GM19043 (cell line): ENCODE measurements around the gene UBTF.
"Not testable (repeated sequence)": the region's sequence is repeated elsewhere in the genome, so short reads cannot be mapped to it uniquely, and the experiment has no call there.

Experiments
- ATAC-seq: cut with Tn5 transposase; IDR thresholded peaks from one replicate; pipeline ENCODE4 v1.9.1; 2021; ENCODE audit warnings: low read depth; ENCODE audit not compliant: unreplicated experiment

Gene UBTF

GRCh38 chr17:44247876-44248736, 28.6 kb upstream of the UBTF start:
- no peak for ATAC-seq

- ATAC-seq, result no peak
These were observed 28.0 kb upstream of the UBTF start for GRCh38 chr17:44247440-44247841.

GRCh38 chr17:44241106-44241624, 21.7 kb upstream of the UBTF start:
- no peak for ATAC-seq

DNA sequence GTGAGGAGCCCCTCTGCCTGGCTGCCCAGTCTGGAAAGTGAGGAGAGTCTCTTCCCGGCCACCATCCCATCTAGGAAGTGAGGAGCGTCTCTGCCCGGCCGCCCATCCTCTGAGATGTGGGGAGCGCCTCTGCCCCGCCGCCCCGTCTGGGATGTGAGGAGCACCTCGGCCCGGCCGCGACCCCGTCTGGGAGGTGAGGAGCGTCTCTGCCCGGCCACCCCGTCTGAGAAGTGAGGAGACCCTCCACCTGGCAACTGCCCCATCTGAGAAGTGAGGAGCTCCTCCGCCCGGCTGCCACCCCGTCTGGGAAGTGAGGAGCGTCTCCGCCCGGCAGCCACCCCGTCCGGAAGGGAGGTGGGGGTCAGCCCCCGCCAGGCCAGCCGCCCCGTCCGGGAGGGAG, 18.4 kb upstream of the UBTF start:
- ATAC-seq, result not testable (repeated sequence)

- no peak for ATAC-seq
These were observed 17.0 kb upstream of the UBTF start for GRCh38 chr17:44236444-44236991.

DNA sequence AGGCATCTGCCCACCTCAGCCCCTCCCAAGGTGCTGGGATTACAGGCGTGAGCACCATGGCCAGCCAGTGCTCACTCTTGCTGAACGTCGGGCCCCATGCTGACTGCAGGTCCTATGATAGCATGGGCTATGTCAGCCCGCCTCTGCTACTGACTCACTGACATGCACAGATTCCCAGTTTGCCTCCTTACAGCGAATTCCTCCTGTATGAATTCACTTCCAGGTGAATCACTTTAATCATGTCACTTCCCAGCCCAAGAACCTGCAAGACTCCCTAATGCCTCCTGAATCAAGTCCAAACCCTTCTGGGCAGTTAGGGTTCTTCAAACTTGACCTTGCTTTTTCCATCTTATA, 16.1 kb upstream of the UBTF start:
- ATAC-seq, result no peak

GRCh38 chr17:44233582-44233981, 14.1 kb upstream of the UBTF start:
- ATAC-seq, result no peak

DNA sequence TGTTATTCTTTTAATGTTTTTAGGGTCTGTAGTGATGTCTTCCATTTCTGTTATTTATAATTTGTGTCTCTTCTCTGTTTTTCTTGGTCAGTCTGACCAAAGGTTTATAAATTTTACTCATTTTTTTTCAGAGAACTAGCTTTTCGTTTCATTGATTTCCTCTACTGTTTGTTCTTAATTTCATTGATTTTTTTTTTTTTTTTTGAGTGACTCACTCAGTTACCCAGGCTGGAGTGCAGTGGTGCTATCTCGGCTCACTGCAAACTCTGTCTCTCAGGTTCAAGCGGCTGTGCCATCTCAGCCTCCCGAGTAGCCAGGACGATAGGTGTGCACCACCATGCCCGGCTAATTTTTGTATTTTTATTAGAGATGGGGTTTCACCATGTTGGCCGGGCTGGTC, 12.6 kb upstream of the UBTF start:
- ATAC-seq, result no peak

DNA sequence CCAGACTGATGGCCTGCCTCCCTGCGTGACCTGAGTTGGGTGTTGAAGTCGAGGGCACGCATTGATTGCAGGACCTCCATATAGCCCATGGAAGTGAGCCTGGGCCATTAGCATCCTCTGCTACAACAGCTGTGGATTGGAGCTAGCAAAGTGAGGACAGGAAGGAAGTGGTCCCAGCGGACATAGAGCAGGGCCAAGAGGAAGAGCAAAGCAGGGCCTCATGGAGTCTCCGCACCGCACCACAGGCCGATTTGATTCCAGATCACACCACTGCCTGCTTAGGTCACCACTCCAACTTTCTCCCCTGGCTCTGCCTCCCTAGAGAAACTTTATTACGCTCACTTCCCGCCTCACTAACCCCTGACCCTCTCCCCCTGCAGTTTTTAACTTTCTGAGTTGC, 10.7 kb upstream of the UBTF start:
- no peak for ATAC-seq

DNA sequence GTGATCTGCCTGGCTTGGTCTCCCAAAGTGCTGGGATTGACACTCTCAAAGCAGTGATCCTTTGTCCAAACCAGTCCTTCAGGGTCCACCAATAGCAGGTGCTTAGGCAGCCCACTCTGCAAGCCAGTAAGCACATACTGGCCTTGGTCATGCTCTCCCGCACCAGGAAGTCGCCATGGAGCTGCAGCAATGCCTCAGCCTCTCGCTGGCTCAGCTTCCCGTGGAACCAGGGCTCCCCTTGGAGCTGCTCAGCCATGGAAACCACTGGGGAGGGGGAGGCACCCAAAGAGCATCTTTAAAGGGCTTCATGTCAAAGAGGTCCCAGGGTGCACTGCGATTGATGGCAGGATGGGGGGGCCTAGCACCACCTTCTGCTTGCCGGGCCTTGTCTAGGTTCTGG, 9.6 kb upstream of the UBTF start:
- no peak for ATAC-seq

DNA sequence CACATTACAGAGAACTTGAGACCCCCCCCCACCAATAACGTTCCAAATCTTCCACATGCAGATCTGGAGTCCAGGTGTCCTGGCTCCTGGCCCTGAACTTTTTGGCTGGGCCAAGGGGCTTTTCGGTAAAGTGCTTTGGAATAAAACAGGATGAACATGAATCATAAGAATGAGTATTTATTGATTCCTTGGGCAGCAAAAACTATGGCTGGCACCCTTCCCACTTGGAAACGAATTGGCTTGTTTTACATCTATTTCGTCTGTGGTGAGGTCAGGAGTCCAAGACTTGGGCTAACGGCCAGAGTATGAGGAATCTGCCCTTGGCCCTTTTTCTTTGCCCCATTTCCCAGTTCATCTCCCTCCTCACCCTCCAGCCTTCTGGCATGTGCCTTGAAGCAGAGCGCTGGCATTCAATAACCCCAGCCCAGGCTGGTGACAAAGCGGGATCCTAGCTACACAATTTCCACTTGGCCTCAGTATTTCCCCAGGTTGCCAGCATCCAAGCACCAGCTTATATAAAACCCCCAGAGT, 4.1 kb upstream of the UBTF start:
- no peak for ATAC-seq

GRCh38 chr17:44222112-44222869, 2.8 kb upstream of the UBTF start:
- no peak for ATAC-seq

GRCh38 chr17:44221862-44222111, 2.3 kb upstream of the UBTF start:
- no peak for ATAC-seq

DNA sequence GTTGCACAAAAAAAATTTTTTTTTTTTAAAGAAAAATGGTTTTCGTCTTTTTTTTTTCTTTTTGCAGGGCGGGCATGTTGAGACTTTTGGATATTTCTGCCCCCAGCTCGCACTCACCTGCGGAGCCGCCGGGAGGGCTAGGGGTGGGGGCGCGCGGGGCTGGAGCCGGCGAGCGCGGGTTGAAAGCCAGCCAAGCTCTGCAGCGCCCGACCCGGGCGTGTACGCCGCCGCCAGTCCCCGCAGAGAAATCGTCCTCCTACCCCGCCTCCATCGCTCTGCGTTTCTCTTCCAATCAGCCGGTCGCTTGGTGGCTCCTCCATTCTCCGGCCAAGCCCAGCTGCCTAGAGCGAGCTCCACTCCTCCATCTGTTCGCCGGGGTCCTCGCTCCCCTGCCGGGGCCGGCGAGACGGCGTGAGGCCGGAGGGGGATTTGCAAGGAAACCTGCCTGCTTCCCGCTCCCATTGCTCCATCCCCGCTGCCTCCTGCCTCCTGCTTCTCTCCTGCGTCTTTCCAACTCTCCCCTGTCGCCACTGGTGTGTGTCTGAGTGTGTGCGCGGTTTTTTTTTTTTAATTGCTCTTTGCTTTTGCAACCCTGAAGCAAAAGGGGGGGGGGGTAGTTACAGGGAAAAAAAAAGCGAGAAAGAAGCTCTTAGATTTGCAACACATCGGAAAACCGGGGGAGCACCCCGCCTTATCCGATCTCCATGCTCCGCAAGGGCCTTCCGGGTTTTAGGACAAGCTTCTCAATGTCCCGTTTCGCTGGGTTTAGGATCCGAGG, 1.8 kb upstream of the UBTF start:
- ATAC-seq, result no peak

- ATAC-seq, result no peak
These were observed 973 bp upstream of the UBTF start for GRCh38 chr17:44220213-44221083.

GRCh38 chr17:44219108-44219615, 313 bp downstream of the UBTF start:
- ATAC-seq, result no peak

DNA sequence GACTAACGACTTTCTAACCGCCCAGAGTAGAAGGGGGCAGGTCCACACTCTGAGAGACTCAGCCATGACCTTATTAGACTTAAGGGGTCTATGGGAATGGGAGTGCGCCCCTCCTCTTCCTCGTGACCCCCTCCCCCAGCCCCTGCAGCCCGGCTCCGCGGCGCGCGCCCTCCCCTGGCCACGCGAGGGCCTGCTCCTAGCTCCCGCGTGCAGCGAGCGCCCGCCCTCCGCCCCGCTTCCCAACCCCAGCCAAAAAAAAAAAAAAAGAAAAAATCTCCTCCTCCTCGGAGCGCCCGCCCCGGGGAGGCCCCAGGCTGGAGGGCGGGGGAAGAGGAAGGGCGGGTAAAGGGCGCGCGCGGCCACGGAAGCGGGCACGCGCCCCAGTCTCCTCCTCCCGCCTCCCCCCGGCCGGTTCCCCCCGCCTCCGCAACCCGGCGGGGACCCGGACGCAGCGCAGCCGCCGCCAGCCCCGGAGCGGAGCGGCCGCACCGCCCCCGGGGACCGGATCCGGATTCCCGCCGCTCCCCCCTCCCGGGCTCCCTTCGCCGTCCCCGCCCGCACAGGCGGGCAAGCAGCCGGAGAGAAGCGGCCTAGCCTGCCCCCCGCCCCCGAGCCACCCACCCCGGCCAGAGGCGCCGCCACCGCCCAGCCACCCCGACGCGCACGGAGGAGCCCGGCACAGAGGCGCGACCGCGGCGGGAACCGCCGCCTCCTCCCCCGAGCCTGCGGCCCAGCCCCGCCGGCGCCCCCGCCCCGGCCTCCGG, 949 bp downstream of the UBTF start:
- ATAC-seq, result no peak

DNA sequence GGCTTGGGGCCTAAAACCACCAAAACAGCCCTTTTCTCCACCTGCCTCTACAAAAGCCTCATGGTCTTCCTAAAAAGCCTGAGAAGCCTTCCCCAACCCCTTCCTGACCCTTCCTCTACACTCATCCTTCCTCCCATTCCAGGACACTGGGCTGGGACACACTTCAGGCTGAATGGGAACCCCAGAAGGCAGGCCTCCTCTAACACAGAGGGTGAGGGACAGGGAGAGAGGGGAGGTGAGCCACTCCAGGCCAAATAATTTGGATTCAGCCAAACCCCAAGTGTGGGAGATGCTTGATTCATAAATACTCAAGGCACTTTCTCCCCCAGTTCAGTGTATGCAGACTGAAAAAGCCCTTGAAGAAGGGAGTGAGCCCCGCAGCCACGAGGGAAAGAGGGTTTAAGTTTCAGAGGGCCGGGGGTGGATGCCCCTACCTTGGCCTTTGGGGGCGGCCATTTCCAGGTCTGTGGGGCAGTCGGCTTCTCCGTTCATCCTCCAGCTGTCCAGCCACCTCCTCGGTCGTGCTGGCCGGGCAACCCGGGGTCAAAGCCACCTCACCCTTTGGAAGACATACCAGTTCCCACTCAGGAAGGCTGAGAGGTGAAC, 1.6 kb downstream of the UBTF start:
- ATAC-seq, result no peak

GRCh38 chr17:44216694-44217093, 2.8 kb downstream of the UBTF start:
- ATAC-seq, result no peak
